HEK293T (cell line): Measurements from ENCODE around the gene RSAD2.

Experiments used
- ARNT ChIP-seq: fragments of 450-650 bp; IDR thresholded peaks from 2 replicates; pipeline ENCODE4 v1.6.1; 2017; ENCODE audit warnings: mild to moderate bottlenecking
- BHLHE40 ChIP-seq: fragments of 450-650 bp; IDR thresholded peaks from 2 replicates; pipeline ENCODE4 v1.6.1; 2016; ENCODE audit warnings: mild to moderate bottlenecking, moderate library complexity, borderline replicate concordance
- CTBP1 ChIP-seq: fragments of 450-650 bp; IDR thresholded peaks from 2 replicates; pipeline ENCODE4 v1.6.1; 2016; ENCODE audit warnings: borderline replicate concordance
- ELF4 ChIP-seq: fragments of 450-650 bp; IDR thresholded peaks from 2 replicates; pipeline ENCODE4 v1.6.1; 2017; ENCODE audit warnings: antibody characterized with exemption
- FOXA1 ChIP-seq: fragments of 450-650 bp; IDR thresholded peaks from 2 replicates; pipeline ENCODE4 v1.6.1; 2016; ENCODE audit warnings: mild to moderate bottlenecking
- FOXK2 ChIP-seq: fragments of 450-650 bp; IDR thresholded peaks from 2 replicates; pipeline ENCODE4 v1.6.1; 2016; ENCODE audit warnings: mild to moderate bottlenecking
- FOXM1 ChIP-seq: fragments of 450-650 bp; IDR thresholded peaks from 2 replicates; pipeline ENCODE4 v1.6.1; 2017; ENCODE audit warnings: mild to moderate bottlenecking, borderline replicate concordance
- HDGF ChIP-seq: fragments of 450-650 bp; IDR thresholded peaks from 2 replicates; pipeline ENCODE4 v1.6.1; 2017; ENCODE audit warnings: antibody characterized with exemption, borderline replicate concordance
- LEF1 ChIP-seq: fragments of 450-650 bp; IDR thresholded peaks from 2 replicates; pipeline ENCODE4 v1.6.1; 2017; ENCODE audit warnings: mild to moderate bottlenecking, borderline replicate concordance
- SP1 ChIP-seq: fragments of 450-650 bp; IDR thresholded peaks from 2 replicates; pipeline ENCODE4 v1.6.1; 2017
- SUZ12 ChIP-seq: fragments of 450-650 bp; IDR thresholded peaks from 2 replicates; pipeline ENCODE4 v1.6.1; 2016; ENCODE audit warnings: mild to moderate bottlenecking
- TARDBP ChIP-seq: fragments of 450-650 bp; IDR thresholded peaks from 2 replicates; pipeline ENCODE4 v1.6.1; 2016
- ZNF384 ChIP-seq: fragments of 450-650 bp; IDR thresholded peaks from 2 replicates; pipeline ENCODE4 v1.6.1; 2016
- TF ChIP-seq, protein P1 (sequence below): fragments of 450-650 bp; IDR thresholded peaks from 2 replicates; pipeline ENCODE4 v1.6.1; 2016

DNA sequence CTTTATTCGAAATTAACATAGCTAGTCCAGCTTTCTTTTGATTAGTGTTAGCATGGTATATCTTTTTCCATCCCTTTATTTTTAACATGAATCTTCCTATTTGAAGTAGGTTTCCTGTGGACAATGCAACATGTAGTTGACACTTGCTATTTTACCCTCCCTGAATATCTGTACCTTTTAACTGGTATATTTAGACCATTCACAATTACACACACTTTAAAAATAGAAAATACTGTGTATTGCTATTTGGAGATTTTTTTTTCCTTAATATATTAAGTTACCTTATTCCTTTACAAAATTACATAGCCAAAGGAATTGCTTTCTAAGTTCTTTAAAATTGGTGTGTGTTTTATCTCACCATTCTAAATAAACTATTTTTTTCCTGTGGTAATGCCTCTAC, 54.6 kb downstream of the RSAD2 start:
- no peak for TF ChIP-seq SP1
- no peak for TF ChIP-seq BHLHE40
- no peak for TF ChIP-seq LEF1
- TF ChIP-seq HDGF, result no peak
- TF ChIP-seq, protein P1, sequence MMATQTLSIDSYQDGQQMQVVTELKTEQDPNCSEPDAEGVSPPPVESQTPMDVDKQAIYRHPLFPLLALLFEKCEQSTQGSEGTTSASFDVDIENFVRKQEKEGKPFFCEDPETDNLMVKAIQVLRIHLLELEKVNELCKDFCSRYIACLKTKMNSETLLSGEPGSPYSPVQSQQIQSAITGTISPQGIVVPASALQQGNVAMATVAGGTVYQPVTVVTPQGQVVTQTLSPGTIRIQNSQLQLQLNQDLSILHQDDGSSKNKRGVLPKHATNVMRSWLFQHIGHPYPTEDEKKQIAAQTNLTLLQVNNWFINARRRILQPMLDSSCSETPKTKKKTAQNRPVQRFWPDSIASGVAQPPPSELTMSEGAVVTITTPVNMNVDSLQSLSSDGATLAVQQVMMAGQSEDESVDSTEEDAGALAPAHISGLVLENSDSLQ, result no peak
- TF ChIP-seq SUZ12, result no peak
- TF ChIP-seq ARNT, result no peak
- TF ChIP-seq FOXM1, result no peak
- TF ChIP-seq CTBP1, result no peak
- no peak for TF ChIP-seq ZNF384
- TF ChIP-seq TARDBP, result no peak
- TF ChIP-seq FOXA1, result no peak
- TF ChIP-seq FOXK2, result no peak
- no peak for TF ChIP-seq ELF4
